Activated T-cell treated with anti-CD3 and anti-CD28 coated beads, Interleukin-2, amount 50 U/mL, for 24 hours (primary cell): ENCODE measurements around the gene XRN2.
"Not testable (repeated sequence)": the region's sequence is repeated elsewhere in the genome, so short reads cannot be mapped to it uniquely, and the experiment has no call there.

Source experiments
- DNase-seq: peaks from one replicate; pipeline ENCODE4 v3.0.0-alpha.2; 2020
- H3K27ac Mint-ChIP-seq: 2 replicates; pipeline ENCODE4 v1.8.0; 2020; ENCODE audit warnings: mild to moderate bottlenecking, mixed read lengths
- H3K27me3 Mint-ChIP-seq: 2 replicates; pipeline ENCODE4 v1.8.0; 2020; ENCODE audit warnings: mixed read lengths
- H3K36me3 Mint-ChIP-seq: 2 replicates; pipeline ENCODE4 v1.8.0; 2020; ENCODE audit warnings: low read depth, mixed read lengths
- H3K4me1 Mint-ChIP-seq: 2 replicates; pipeline ENCODE4 v1.8.0; 2020; ENCODE audit warnings: low read depth, mixed read lengths
- H3K4me3 Mint-ChIP-seq: 2 replicates; pipeline ENCODE4 v1.8.0; 2020; ENCODE audit warnings: mild to moderate bottlenecking, moderate library complexity, mixed read lengths
- H3K9me3 Mint-ChIP-seq: 2 replicates; pipeline ENCODE4 v1.8.0; 2020; ENCODE audit warnings: mixed read lengths

The XRN2 gene

DNA sequence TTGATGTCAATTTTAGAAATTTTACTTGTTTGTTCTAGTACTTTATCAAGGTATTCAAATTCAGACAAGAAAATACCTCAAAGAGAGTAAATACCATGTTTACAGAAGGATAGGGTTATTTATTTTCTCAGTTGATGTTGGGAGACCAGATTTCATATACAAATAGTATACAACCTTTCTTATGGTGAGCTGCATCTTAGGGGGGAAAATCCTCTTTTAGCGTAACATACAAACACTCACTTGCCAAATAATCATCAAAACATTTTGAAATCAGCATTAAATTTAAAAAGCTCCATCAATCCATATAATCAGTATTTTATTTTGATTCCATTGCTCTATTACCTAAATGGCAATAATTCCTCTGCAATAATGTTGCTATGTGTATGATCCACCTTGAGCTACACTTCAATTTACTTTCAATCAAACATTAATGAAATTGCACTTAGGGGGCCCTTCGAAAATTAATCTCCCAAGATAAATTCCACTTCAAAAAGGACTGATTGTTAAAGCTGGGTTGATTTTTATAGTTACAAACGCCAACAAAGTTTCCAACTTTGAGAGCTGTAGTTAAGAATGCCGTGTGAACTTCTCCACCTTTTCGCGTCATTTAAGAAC is 92.0 kb downstream of the XRN2 start:
- no peak for DNase-seq
- peaks cover 26% of the 10 kb centered on the region for H3K4me1 Mint-ChIP-seq
- peaks cover 14% of the 10 kb centered on the region for H3K36me3 Mint-ChIP-seq
- peak overlapping the region; percentile 84 for H3K27ac Mint-ChIP-seq
- H3K4me3 Mint-ChIP-seq, result peak overlapping the region; percentile 52
- no peaks in the 10 kb centered on the region for H3K9me3 Mint-ChIP-seq
- peaks cover 76% of the 10 kb centered on the region for H3K27me3 Mint-ChIP-seq

DNA sequence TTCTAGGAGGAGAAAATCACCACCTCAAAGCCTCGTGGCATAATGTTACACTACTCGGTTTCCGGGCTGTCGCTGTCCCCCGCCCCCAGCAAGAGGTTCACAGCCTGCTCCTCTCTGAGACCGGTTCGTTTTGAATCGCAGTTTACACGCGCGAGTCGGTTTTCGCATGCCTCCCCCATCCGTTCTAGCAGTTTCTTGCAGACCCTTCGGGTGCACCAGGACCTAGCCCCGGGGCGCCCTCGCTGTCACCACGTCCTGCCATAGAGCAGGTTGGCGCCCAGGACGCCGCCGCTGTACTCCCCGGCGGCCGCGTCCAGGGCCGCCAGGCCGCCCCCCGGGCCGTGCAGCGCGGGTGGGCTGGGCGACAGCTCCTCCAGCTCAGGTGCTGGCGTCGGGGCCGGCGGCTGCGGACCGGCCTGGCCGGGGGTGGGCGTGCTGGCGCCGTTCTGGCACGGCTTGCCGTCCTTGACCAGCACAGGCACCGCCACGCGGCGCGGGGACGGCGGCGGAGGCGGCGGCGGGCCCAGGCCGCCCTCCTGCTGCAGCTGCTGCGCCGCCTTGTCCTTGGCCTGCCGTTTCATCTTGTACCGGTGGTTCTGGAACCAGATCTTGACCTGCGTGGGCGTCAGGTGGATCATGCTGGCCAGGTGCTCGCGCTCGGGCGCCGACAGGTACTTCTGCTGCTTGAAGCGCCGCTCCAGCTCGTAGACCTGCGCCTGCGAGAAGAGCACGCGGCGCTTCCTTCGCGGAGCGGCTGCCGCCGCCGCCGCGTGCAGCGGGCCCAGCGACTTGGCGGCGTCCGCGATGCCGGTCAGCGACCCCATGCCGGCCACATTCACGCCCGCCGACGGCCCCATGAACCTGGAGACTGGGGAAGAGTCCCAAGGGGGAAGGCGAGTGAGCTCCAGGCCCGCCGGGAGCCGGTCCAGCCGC is 92.8 kb downstream of the XRN2 start:
- peak overlapping the region; percentile 84 for H3K27ac Mint-ChIP-seq
- peak overlapping the region; percentile 52 for H3K4me3 Mint-ChIP-seq
- no peaks in the 10 kb centered on the region for H3K9me3 Mint-ChIP-seq
- peaks cover 6% of the 10 kb centered on the region for H3K36me3 Mint-ChIP-seq
- DNase-seq, result peak; percentile 65
- peaks cover 25% of the 10 kb centered on the region for H3K4me1 Mint-ChIP-seq
- H3K27me3 Mint-ChIP-seq, result peaks cover 75% of the 10 kb centered on the region

DNA sequence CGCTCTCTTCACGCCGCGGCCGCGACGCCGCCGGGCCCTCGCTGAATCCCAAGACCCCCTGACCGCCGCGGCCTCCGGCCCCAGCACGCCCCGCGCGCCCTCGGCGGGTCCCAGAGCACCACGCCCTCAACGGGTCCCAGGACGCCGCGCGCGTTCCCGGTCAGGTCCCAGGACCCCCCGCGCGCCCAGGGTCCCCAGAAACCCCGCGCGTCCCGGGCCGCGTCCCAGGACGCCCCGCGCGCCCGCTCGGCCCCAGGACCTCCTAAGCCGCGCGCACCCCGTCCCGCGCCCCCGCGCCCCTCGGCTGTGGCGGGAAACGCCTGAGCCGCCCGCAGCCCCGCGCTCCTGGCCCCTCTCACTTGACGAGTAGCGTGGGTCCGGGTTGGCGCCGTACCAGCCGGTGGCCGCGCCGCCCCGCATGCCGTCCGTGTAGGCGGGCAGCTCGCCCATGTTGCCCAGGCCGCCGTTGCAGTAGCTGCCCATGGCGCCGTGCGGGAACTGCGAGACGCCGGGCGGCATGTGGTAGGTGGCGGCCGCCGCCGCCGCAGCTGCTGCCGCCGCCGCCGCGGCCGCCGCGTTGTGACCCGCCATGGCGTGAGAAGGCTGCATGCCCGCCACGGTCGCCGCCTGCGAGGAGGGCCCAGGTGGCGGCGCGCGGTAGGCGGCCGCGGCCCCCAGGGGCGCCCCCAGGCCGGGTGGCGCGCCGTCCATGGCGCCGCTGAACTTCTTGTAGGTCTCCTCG is 93.6 kb downstream of the XRN2 start:
- H3K9me3 Mint-ChIP-seq, result no peaks in the 10 kb centered on the region
- peaks cover 20% of the 10 kb centered on the region for H3K4me1 Mint-ChIP-seq
- H3K27ac Mint-ChIP-seq, result no peak overlapping the region
- no peak overlapping the region for H3K4me3 Mint-ChIP-seq
- peaks cover 76% of the 10 kb centered on the region for H3K27me3 Mint-ChIP-seq
- H3K36me3 Mint-ChIP-seq, result peaks cover 2% of the 10 kb centered on the region
- DNase-seq, result peak; percentile 49

DNA sequence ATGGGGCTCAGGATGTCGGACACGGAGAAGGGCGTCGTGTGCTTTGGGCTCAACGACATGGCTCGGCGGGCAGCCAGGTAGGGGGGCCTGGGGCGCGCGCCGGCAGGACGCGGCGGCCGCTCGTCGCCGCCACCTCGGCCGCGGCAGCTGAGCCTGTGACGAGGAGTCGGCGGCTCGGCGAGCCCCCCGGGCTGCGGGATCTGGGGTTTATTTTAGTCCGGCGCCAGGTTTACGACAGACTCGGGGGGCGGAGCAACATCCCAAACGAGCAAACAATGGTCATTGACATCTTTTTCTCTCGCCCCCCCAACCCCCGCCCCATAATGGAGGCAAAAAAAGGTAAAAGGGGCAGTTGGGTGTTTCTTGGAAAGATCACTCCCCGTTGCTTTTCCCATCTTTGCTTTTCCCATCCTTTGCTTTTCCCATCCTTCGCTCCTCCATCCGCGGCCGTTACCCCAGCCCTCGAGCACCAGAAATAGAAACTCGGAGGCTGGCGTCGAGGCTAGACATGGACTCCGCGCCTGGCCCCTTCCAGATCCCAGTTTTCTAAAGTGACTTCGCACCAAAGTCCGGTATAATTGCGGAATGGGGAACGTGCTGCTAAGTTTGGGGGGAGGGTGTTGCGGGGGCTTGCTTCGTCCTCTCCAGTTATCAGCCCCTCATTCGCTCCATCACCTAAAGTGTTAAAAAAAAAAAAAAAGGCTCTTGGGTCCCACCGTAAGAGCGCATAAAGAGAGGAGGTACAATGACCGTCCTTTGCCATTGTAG is 94.4 kb downstream of the XRN2 start, which contains the start of gene NKX2-4:
Gene NKX2-4 (minus strand): TSS at position 186 of the 768 bp plus-strand sequence. CDS start 127 bp downstream, at position 59.
- no peak for DNase-seq
- H3K9me3 Mint-ChIP-seq, result no peaks in the 10 kb centered on the region
- H3K36me3 Mint-ChIP-seq, result no peaks in the 10 kb centered on the region
- peak within 1 kb of the TSS; percentile 74 for H3K27ac Mint-ChIP-seq
- H3K4me1 Mint-ChIP-seq, result peaks cover 16% of the 10 kb centered on the region
- H3K4me3 Mint-ChIP-seq, result no peak within 1 kb of the TSS
- peaks cover 75% of the 10 kb centered on the region for H3K27me3 Mint-ChIP-seq

DNA sequence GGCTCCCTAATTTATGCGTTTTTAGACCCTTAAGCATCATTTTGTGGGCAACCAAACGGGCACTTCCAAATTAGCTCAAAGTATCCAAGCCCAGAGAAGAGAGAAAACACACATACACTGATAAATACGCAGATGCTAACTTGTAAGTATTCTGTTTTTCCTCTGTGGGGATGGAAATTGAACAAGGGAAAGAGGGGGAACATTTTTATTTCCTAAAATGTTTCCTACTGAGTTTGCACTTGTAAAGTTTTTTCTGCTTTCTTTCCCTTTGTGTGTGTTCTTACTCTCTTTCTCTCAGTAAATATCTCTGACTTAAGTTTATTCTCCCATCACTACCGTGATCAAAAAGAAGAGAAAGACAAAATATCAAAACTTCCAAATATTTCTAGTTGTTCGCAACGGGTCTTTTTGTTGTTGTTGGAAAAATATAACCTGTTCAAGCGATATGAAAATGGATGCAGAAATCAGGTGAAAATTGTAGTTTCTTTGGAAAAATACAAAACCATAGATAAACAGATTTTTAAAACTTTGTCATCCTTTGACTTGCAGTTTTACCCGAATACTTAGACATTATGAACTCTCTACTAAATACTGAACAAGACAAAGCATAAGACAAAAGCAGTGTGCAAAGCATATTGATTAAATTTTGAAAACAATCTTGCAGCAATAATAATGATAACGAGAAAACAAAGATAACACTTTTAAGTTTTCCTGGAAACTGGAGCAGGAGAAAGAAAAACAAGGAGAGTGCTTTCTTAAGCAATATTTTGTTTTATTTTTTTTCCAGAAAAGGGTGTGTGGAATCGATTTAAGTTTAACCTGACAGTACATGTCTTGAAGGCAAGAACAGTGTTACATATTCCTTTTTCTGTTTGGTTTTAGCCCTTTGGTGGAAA is 95.2 kb downstream of the XRN2 start:
- no peak for DNase-seq
- H3K27me3 Mint-ChIP-seq, result peaks cover 71% of the 10 kb centered on the region
- peaks cover 14% of the 10 kb centered on the region for H3K4me1 Mint-ChIP-seq
- no peaks in the 10 kb centered on the region for H3K36me3 Mint-ChIP-seq
- no peak overlapping the region for H3K4me3 Mint-ChIP-seq
- H3K27ac Mint-ChIP-seq, result peak overlapping the region; percentile 18
- no peaks in the 10 kb centered on the region for H3K9me3 Mint-ChIP-seq

DNA sequence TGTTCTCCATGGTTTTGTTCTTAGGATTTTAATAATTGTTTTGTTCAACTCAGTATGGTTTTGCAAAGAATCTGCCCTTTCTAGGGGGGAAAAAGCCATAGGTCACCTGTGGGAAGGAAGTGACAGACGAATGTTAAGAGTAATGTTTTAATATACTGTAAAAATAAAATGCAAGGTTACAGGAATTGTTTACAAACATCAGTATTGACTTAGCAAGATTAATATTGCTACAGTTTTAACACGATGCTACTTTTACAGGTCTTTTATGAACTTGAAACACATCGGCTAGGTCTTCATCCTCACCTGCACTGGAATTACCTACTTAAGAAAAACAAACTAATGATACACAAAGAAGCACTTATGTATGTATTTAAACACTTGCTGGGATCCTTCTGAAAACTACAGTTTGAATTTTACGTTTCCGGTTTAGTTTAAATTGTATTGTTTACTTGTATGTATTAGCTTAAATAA is 95.9 kb downstream of the XRN2 start:
- Mint-ChIP-seq H3K4me3 (no peak overlapping the region), H3K9me3 (no peaks in the 10 kb centered on the region), H3K27ac (no peak overlapping the region), H3K27me3 (peaks cover 70% of the 10 kb centered on the region), H3K36me3 (no peaks in the 10 kb centered on the region), H3K4me1 (peaks cover 14% of the 10 kb centered on the region)
- no peak for DNase-seq

DNA sequence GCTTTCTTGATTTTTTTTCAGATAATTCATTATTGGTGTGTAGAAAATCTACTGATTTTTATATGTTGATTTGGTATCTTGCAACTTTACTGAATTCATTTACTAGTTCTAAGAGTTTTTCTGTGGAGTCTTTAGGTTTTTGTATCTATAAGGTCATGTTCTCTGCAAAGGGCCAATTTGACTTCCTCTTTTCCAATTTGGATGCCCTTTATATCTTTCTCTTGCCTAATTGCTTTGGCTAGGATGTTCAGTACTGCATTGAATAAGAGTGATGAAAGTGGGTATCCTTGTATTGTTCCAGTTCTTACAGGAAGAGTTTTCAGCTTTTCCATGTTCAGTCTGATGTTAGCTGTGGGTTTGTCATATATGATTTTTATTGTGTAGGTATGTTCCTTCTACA is 108.6 kb downstream of the XRN2 start:
- DNase-seq, result no peak
- Mint-ChIP-seq H3K4me3 (no peak overlapping the region), H3K36me3 (no peaks in the 10 kb centered on the region), H3K9me3 (peaks cover 15% of the 10 kb centered on the region), H3K4me1 (peaks cover 2% of the 10 kb centered on the region), H3K27me3 (peaks cover 63% of the 10 kb centered on the region), H3K27ac (no peak overlapping the region)

DNA sequence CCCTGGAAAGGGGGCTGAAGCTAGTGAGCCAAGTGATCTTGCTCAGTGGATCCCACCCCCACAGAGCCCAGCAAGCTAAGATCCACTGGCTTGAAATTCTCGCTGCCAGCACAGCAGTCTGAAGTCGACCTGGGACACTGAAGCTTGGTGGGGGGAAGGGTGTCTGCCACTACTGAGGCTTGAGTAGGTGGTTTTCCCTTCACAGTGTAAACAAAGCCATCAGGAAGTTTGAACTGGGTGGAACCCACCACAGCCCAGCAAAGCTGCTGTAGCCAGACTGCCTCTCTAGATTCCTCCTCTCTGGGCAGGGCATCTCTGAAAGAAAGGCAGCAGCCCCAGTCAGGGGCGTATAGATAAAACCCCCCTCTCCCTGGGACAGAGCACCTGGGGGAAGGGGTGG is 110.9 kb downstream of the XRN2 start:
- H3K4me3 Mint-ChIP-seq, H3K36me3 Mint-ChIP-seq, DNase-seq, H3K4me1 Mint-ChIP-seq, H3K27ac Mint-ChIP-seq: not testable (repeated sequence)
- Mint-ChIP-seq H3K27me3 (peaks cover 67% of the 10 kb centered on the region), H3K9me3 (peaks cover 15% of the 10 kb centered on the region)

DNA sequence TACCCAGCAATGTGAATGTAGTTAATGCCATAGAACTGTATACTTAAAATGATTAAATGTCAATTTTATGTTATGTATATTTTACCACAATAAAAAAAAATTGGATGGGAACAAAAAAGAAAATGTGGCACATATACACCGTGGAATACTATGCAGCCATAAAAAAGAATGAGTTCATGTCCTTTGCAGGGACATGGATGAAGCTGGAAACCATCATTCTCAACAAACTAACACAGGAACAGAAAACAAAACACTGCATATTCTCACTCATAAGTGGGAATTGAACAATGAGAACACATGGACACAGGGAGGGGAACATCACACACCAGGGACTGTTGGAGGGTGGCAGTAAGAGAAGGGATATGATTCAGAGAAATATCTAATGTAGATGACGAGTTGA is 116.0 kb downstream of the XRN2 start:
- Mint-ChIP-seq H3K9me3 (peaks cover 13% of the 10 kb centered on the region), H3K27me3 (peaks cover 40% of the 10 kb centered on the region)
- not testable (repeated sequence) for H3K27ac Mint-ChIP-seq, H3K4me3 Mint-ChIP-seq, H3K36me3 Mint-ChIP-seq, H3K4me1 Mint-ChIP-seq, DNase-seq

DNA sequence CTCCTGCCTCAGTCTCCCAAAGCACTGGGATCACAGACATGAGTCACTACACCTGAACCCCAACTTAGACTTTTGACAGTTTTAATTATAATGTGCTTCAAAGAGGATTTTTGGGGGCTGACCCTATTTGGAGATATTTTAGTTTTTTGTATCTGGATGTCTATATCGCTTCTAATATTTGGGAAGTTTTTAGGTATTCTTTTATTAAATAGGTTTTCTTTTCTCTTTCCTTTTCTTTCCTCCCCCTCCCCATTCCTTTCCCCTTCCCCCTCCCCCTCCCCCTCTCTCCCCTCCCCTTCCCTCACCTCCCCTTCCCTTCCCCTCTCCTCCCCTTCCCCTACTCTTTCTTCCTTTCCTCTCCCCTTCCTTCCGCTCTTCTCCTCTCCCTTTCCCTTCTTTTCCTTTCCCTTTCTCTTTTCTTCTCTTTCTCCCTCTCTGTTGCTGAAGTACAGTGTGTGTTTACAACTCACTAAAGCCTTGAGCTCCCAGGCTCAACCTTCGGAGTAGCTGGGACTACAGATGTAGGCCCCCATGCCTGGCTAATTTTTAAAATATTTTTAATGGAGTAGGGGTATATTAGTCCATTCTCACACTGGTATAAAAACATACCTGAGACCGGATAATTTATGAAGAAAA is 118.6 kb downstream of the XRN2 start:
- no peaks in the 10 kb centered on the region for H3K36me3 Mint-ChIP-seq
- H3K9me3 Mint-ChIP-seq, result peaks cover 25% of the 10 kb centered on the region
- H3K4me1 Mint-ChIP-seq, result no peaks in the 10 kb centered on the region
- DNase-seq, result no peak
- H3K27ac Mint-ChIP-seq, result no peak overlapping the region
- H3K27me3 Mint-ChIP-seq, result peaks cover 20% of the 10 kb centered on the region
- no peak overlapping the region for H3K4me3 Mint-ChIP-seq

DNA sequence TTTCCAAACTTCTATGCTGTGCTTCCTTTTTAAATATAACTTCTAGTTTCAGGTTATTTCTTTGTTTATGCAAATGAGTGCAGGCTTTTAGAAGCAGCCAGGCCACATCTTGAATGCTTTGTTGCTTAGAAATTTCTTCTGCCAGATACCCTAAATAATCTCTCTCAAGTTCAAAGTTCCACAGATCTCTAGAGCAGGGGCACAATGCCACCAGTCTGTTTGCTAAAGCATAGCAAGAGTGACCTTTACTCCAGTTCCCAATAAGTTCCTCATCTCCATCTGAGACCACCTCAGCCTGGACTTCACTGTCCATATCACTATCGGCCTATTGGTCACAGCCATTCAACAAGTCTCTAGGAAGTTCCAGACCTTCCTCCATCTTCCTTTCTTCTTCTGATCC is 120.6 kb downstream of the XRN2 start:
- H3K4me3 Mint-ChIP-seq, H3K4me1 Mint-ChIP-seq, H3K27ac Mint-ChIP-seq: not testable (repeated sequence)

DNA sequence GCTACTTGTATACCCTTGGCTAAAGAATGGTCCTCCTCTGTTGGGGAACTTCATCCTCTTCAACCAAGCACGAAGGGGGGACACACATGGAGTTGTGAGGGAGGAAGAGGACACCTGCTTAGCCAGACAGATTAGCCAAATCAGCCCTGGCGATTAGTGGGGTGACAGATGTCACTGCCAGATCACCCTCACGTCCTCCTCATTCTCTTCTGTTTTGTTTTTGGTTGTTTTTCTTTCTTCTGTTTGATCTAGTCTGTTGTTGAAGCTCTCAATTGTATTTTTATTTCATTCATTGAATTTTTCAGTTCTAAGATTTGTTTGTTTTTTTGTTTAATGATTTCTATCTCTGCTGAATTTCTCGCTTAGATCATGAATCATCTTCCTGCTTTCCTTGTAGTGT is 121.7 kb downstream of the XRN2 start:
- no peak overlapping the region for H3K27ac Mint-ChIP-seq
- no peaks in the 10 kb centered on the region for H3K4me1 Mint-ChIP-seq
- H3K4me3 Mint-ChIP-seq, result no peak overlapping the region
- H3K36me3 Mint-ChIP-seq, result no peaks in the 10 kb centered on the region
- H3K9me3 Mint-ChIP-seq, result peaks cover 22% of the 10 kb centered on the region
- peaks cover 16% of the 10 kb centered on the region for H3K27me3 Mint-ChIP-seq
- DNase-seq, result no peak

More for the DNA sequence above, 120.6 kb downstream of the XRN2 start:
- H3K36me3 Mint-ChIP-seq, DNase-seq: not testable (repeated sequence)
- Mint-ChIP-seq H3K27me3 (peaks cover 10% of the 10 kb centered on the region), H3K9me3 (peaks cover 25% of the 10 kb centered on the region)

DNA sequence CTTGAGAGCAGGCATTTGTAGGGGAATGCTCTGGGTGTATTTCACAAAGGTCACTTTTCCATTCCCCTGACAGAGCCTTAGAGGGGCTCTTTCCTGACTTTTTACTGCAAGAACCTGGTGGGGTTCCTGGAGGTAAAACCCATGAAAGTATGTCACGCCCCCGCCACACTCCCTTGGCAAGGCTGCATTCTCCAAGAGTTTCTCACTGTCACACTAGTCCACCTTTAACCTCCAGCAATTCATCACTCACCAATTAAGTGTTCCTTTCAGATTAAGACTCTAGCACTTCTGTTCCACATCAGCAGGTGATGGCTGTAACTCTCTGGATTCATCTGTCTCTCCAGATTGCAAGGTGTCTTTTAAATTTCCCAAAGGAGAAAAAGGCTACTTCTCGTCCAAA is 126.9 kb downstream of the XRN2 start:
- Mint-ChIP-seq H3K4me1 (no peaks in the 10 kb centered on the region), H3K27me3 (peaks cover 38% of the 10 kb centered on the region), H3K9me3 (peaks cover 8% of the 10 kb centered on the region), H3K27ac (no peak overlapping the region), H3K36me3 (no peaks in the 10 kb centered on the region), H3K4me3 (no peak overlapping the region)
- no peak for DNase-seq
